HepG2 (cell line): ENCODE results near the gene PPP4R2. TPM values are rescaled to one million over a fixed set of nuclear protein-coding genes. Genes with fewer than 3 reads are reported as not detected.

Experiments used
- GABPB1 ChIP-seq: IDR thresholded peaks from 2 replicates; pipeline ENCODE4 v1.6.1; 2016; ENCODE audit warnings: mild to moderate bottlenecking, missing genetic modification reagents, moderate library complexity, missing compliant biosample characterization
- JDP2 ChIP-seq: sonication (generic); formaldehyde crosslinking; IDR thresholded peaks from 2 replicates; pipeline ENCODE4 v1.8.1; 2022; ENCODE audit warnings: missing genetic modification reagents, borderline replicate concordance
- STAG1 ChIP-seq: sonication (generic); formaldehyde crosslinking; IDR thresholded peaks from 2 replicates; pipeline ENCODE4 v1.4.0; 2020; ENCODE audit warnings: missing genetic modification reagents
- TIGD3 ChIP-seq: sonication (generic); formaldehyde crosslinking; IDR thresholded peaks from 2 replicates; pipeline ENCODE4 v1.5.1; 2020; ENCODE audit warnings: mild to moderate bottlenecking, missing genetic modification reagents, borderline replicate concordance
- ZNF446 ChIP-seq: sonication (generic); formaldehyde crosslinking; IDR thresholded peaks from 2 replicates; pipeline ENCODE4 v1.5.0; 2020; ENCODE audit warnings: mild to moderate bottlenecking, missing genetic modification reagents
- polyA plus RNA-seq, 8 experiments: library from polyadenylated mRNA; depleted of rRNA in 3 of 8; stranded (reverse) in 7 of 8; unstranded in 1 of 8; fragments of >200 nt; fragmentation: Illumina TruSeq in 4 of 8; extraction: Trizol in 4 of 8; gene quantifications; 2 replicates each; pipeline versions ENCODE4 v1.2.1 to v1.2.3, GENCODE V29; 2011 to 2016; ENCODE audit warnings: low read depth in 4 of 8, missing spikeins in 1 of 8, mixed read lengths in 1 of 8; ENCODE audit not compliant: insufficient read depth in 1 of 8
- total RNA-seq, 5 experiments: library from RNA; depleted of rRNA; stranded (reverse); fragments of >200 nt; fragmentation: Illumina TruSeq; extraction: Trizol; gene quantifications; 2 replicates each; pipeline ENCODE4 v1.2.3, GENCODE V29; 2016; ENCODE audit warnings: low read depth in 1 of 5
- TF ChIP-seq, protein P1 (sequence below), 2 experiments: sonication (generic) in 1 of 2; formaldehyde crosslinking in 1 of 2; IDR thresholded peaks; 2 replicates each; pipeline versions ENCODE4 v1.6.1 to v1.9.0; 2014 to 2022; ENCODE audit warnings: antibody characterized with exemption in 1 of 2, borderline replicate concordance in 1 of 2, inconsistent platforms in 1 of 2, low read depth in 1 of 2, missing genetic modification reagents in 1 of 2

Gene PPP4R2
- total and polyA plus RNA-seq, 2 of the 13 experiments (the other 11 are each of a cell fraction or from before 2014, with no cell fraction given), result 22.3 to 161 TPM

DNA sequence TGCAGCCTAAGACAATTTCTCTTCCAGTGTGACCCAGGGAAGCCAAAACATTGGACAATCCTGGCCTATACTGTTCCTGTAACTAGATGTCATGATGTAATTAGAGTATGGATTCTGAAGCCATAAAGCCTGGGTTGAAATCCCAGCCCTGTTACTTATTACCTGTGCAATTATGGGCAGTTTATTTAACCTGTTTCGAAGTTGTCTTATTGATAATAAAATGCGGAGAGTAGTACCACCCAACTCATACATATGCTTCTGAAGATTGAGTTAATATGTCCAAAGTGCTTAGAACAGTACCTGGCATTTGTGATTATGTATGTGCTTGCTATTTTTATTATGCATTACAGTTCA lies 30.1 kb downstream of the PPP4R2 start (continued):
- TF ChIP-seq TIGD3 (CRISPR knock-in tag), result no peak
- TF ChIP-seq, protein P1, sequence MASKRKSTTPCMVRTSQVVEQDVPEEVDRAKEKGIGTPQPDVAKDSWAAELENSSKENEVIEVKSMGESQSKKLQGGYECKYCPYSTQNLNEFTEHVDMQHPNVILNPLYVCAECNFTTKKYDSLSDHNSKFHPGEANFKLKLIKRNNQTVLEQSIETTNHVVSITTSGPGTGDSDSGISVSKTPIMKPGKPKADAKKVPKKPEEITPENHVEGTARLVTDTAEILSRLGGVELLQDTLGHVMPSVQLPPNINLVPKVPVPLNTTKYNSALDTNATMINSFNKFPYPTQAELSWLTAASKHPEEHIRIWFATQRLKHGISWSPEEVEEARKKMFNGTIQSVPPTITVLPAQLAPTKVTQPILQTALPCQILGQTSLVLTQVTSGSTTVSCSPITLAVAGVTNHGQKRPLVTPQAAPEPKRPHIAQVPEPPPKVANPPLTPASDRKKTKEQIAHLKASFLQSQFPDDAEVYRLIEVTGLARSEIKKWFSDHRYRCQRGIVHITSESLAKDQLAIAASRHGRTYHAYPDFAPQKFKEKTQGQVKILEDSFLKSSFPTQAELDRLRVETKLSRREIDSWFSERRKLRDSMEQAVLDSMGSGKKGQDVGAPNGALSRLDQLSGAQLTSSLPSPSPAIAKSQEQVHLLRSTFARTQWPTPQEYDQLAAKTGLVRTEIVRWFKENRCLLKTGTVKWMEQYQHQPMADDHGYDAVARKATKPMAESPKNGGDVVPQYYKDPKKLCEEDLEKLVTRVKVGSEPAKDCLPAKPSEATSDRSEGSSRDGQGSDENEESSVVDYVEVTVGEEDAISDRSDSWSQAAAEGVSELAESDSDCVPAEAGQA (IDR thresholded peaks at IDR 0.05; ENCODE audit: low read depth), result no peak
- TF ChIP-seq, protein P1 (CRISPR knock-in tag; IDR thresholded peaks at IDR 0.05; ENCODE audit: borderline replicate concordance), result no peak
- TF ChIP-seq JDP2 (CRISPR knock-in tag), result no peak
- TF ChIP-seq STAG1 (CRISPR knock-in tag), result no peak
- TF ChIP-seq ZNF446 (CRISPR knock-in tag), result no peak
- TF ChIP-seq GABPB1 (CRISPR knock-in tag), result no peak
